GM19193 (cell line): Measurements from ENCODE around the gene HNRNPL.
A peak's percentile ranks its signal among the peaks of the same experiment; 100 is the strongest.

ENCODE experiments used
- POLR2A ChIP-seq: IDR thresholded peaks from 4 replicates; pipeline ENCODE4 v1.6.1; 2011; ENCODE audit not compliant: insufficient read depth, insufficient read length; ENCODE audit errors: extremely low read depth

Gene HNRNPL

GRCh38 chr19:38792250-38793111 lies 57.3 kb downstream of the HNRNPL start:
- TF ChIP-seq POLR2A = peak; percentile 27

GRCh38 chr19:38788478-38789243 lies 61.1 kb downstream of the HNRNPL start, which contains the start of gene LGALS7B:
TSS of gene LGALS7B (plus strand) at chr19:38789200. CDS start at chr19:38789227, 27 bp downstream.
- no peak for TF ChIP-seq POLR2A

- no peak for TF ChIP-seq POLR2A
Observed at GRCh38 chr19:38786572-38787265, 63.1 kb downstream of the HNRNPL start.
